Activated CD4-positive, alpha-beta T cell treated with anti-CD3 and anti-CD28 coated beads, Interleukin-2, Interleukin-6, amounts not matched to agents 100 ng/mL and 50 ng/mL, durations not matched to agents 16 hours and 8 hours (primary cell): ENCODE measurements around the gene LENG1.

Experiments
- DNase-seq: peaks from one replicate; pipeline ENCODE4 v3.0.0-alpha.2; 2020

Gene LENG1

DNA sequence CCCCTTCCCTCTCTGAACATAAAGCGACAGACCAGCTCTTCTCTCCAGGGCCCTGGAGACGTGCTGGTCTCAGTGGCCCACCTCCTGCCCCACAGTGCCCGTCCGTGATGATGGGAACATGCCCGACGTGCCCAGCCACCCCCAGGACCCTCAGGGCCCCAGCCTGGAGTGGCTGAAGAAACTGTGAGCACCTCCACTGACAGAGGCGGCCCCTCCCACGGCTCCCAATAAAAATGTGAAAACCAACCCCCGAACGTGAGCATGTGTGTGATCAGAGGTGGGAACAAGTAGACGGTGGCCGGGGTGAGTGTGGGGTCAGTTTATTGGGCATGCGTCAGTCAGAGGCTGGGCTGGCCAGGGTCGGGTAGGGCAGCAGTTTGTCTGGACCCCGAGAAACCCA is 52.8 kb downstream of the LENG1 start:
- no peak for DNase-seq

GRCh38 chr19:54105796-54106195 is 53.7 kb downstream of the LENG1 start:
- DNase-seq = no peak
